Measurements from ENCODE around the gene SPATA20. TPM values are rescaled to one million over a fixed set of nuclear protein-coding genes. Genes with fewer than 3 reads are reported as not detected.

Gene SPATA20
- total and polyA plus RNA-seq, 2 of the 8 experiments (the other 6 are each of a cell fraction or from before 2014, with no cell fraction given), result 16.2 to 17.5 TPM

DNA sequence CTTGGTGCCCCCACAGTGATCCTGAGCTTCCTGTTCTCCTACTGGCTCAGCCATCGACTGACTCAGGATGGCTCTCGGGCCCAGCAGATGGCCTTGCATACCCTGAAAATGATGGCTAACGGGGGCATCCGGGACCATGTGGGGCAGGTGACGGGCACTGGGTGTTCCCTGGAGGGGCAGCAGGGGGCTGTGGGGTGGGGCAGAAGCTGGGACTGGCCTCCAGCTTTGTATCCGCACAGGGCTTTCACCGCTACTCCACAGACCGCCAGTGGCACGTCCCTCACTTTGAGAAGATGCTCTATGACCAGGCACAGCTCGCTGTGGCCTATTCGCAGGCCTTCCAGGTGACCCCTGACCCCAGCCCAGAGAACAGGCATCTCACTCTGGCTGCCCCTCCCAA is 3.0 kb downstream of the SPATA20 start:
- no peaks in the 10 kb centered on the region for H3K9me3 ChIP-seq (ENCODE audit: insufficient read depth in 2 of 2, low read depth in 1 of 2, low read length in 1 of 2)
- no peak overlapping the region for H2BK5ac ChIP-seq (ENCODE audit: low read depth, low read length)
- H3K79me1 ChIP-seq (ENCODE audit: low read depth, low read length), result no peaks in the 10 kb centered on the region
- H3K56ac ChIP-seq (replicated peaks; ENCODE audit: insufficient read length, low read depth, low read length), result no peak overlapping the region
- no peak overlapping the region for H2BK120ac ChIP-seq (replicated peaks; ENCODE audit: low read depth, low read length)
- no peak overlapping the region for H4K8ac ChIP-seq (ENCODE audit: extremely low read depth, insufficient read depth, low read length)
- H3K27ac ChIP-seq (ENCODE audit: low read depth, low read length), result no peak overlapping the region
- no peak overlapping the region for H3K23ac ChIP-seq (ENCODE audit: insufficient read length)
- H3K4me1 ChIP-seq (replicated peaks in 1 of 4; ENCODE audit: control insufficient read depth in 3 of 4, insufficient read depth in 4 of 4, low read length in 3 of 4), result peaks cover 3 to 12% (median 6%) of the 10 kb centered on the region in 4 experiments
- POLR2A ChIA-PET (ENCODE audit: partially characterized antibody), result interaction anchor here (1.2 to 1.7 kb wide), 8 partner anchors 8 to 316 kb away, joined by 3 to 6 read pairs (median 4); partner anchors contain the start of genes CACNA1G and TOB1
- no peak overlapping the region for H4K91ac ChIP-seq (replicated peaks; ENCODE audit: insufficient read length, low read length)
- H2BK15ac ChIP-seq (ENCODE audit: low read length), result 0 out of 2 replicates have a peak overlapping the region, but pooled peaks have one; percentile 72
- no peak overlapping the region for H3K14ac ChIP-seq (ENCODE audit: insufficient read length)
- H2BK12ac ChIP-seq (ENCODE audit: low read depth, low read length), result no peak overlapping the region
- peak overlapping the region; percentile 44; the same call in 1 of the 2 replicates for H2AK5ac ChIP-seq (ENCODE audit: low read depth, low read length)
- no peak overlapping the region for H3K9ac ChIP-seq (replicated peaks in 1 of 4; ENCODE audit: extremely low read depth in 1 of 4, low read depth in 3 of 4, low read length in 3 of 4)
- FAIRE-seq, result no peak
- no peaks in the 10 kb centered on the region for H3K79me2 ChIP-seq (ENCODE audit: control insufficient read depth in 1 of 2, insufficient read depth in 2 of 2, low read length in 2 of 2)
- H2AFZ ChIP-seq (ENCODE audit: low read length), result no peak overlapping the region
- H3K4me2 ChIP-seq (ENCODE audit: insufficient read depth in 1 of 2, low read depth in 2 of 2, low read length in 2 of 2), result no peak overlapping the region
- H4K5ac ChIP-seq (ENCODE audit: insufficient read length, low read depth, low read length), result no peak overlapping the region
- no peaks in the 10 kb centered on the region for H4K20me1 ChIP-seq (replicated peaks in 1 of 2; ENCODE audit: control insufficient read depth in 1 of 2, insufficient read depth in 2 of 2, low read length in 2 of 2)
- no peak for DNase-seq (ENCODE audit: low read depth in 1 of 2, low spot score in 2 of 2)
- no peak overlapping the region for H2BK20ac ChIP-seq (ENCODE audit: low read length)
- H3K4me3 ChIP-seq (ENCODE audit: extremely low read depth in 1 of 4, insufficient read depth in 2 of 4, low read depth in 3 of 4, low read length in 4 of 4), result no peak overlapping the region
- H3K23me2 ChIP-seq (ENCODE audit: low read depth, low read length), result no peaks in the 10 kb centered on the region
- no peaks in the 10 kb centered on the region for H3K36me3 ChIP-seq (ENCODE audit: control insufficient read depth in 2 of 4, insufficient read depth in 4 of 4, low read length in 3 of 4)
- CTCF ChIA-PET (ENCODE audit: partially characterized antibody), result interaction anchor here (0.6 to 12.4 kb wide), 47 partner anchors 12 to 292 kb away, joined by 3 to 404 read pairs (median 7); partner anchors contain the start of genes ACSF2, CACNA1G, CHAD and EPN3
- no peak overlapping the region for H3K4ac ChIP-seq (replicated peaks; ENCODE audit: insufficient read length, low read depth, low read length)
- 88% methylated on average over 11 of the region's 11 CpGs; no CpG with 5 or more reads in 1 of the 2 experiments for WGBS, 2 experiments (ENCODE audit: extremely low coverage in 1 of 2, insufficient coverage in 1 of 2, insufficient read length in 1 of 2, insufficient replicate concordance in 2 of 2, low coverage in 1 of 2, low lambda C conversion rate in 2 of 2, missing lambda C conversion rate in 1 of 2)
- no peak overlapping the region for H3K18ac ChIP-seq (ENCODE audit: extremely low read depth, low read length)
- no peaks in the 10 kb centered on the region for H3K27me3 ChIP-seq (replicated peaks in 1 of 4; ENCODE audit: control insufficient read depth in 3 of 4, extremely low read depth in 1 of 4, insufficient read depth in 3 of 4, low read length in 3 of 4)
- TF ChIP-seq RXRA (IDR thresholded peaks at IDR 0.05; ENCODE audit: insufficient read depth, low read depth, low read length) (no peak), POU5F1 (IDR thresholded peaks at IDR 0.05; ENCODE audit: low read depth, low read length) (no peak), SP1 (IDR thresholded peaks at IDR 0.05; ENCODE audit: low read depth, low read length) (no peak), EGR1 (IDR thresholded peaks at IDR 0.05; ENCODE audit: borderline replicate concordance, low read depth, low read length) (no peak), CEBPB (IDR thresholded peaks at IDR 0.05; ENCODE audit: low read depth, low read length) (no peak), BRCA1 (IDR thresholded peaks at IDR 0.05; ENCODE audit: low read depth, low read length) (no peak), RAD21 (IDR thresholded peaks at IDR 0.05 in 1 of 2, conservative IDR thresholded peaks at IDR 0.05 in 1 of 2; ENCODE audit: low read depth in 2 of 2, low read length in 2 of 2) (no peak), TEAD4 (IDR thresholded peaks at IDR 0.05; ENCODE audit: low read depth, low read length) (no peak), CTBP2 (IDR thresholded peaks at IDR 0.05; ENCODE audit: borderline replicate concordance, insufficient read depth, insufficient read length, low read length) (no peak), NRF1 (IDR thresholded peaks at IDR 0.05; ENCODE audit: low read depth, low read length) (no peak)
- TF ChIP-seq, protein P1, sequence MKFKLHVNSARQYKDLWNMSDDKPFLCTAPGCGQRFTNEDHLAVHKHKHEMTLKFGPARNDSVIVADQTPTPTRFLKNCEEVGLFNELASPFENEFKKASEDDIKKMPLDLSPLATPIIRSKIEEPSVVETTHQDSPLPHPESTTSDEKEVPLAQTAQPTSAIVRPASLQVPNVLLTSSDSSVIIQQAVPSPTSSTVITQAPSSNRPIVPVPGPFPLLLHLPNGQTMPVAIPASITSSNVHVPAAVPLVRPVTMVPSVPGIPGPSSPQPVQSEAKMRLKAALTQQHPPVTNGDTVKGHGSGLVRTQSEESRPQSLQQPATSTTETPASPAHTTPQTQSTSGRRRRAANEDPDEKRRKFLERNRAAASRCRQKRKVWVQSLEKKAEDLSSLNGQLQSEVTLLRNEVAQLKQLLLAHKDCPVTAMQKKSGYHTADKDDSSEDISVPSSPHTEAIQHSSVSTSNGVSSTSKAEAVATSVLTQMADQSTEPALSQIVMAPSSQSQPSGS (IDR thresholded peaks at IDR 0.05; ENCODE audit: low read length), result no peak
- TF ChIP-seq, protein P2, sequence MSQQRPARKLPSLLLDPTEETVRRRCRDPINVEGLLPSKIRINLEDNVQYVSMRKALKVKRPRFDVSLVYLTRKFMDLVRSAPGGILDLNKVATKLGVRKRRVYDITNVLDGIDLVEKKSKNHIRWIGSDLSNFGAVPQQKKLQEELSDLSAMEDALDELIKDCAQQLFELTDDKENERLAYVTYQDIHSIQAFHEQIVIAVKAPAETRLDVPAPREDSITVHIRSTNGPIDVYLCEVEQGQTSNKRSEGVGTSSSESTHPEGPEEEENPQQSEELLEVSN (IDR thresholded peaks at IDR 0.05), result no peak
